PC-9 (cell line): ENCODE results near the gene ST6GALNAC6. TPM values are rescaled to one million over a fixed set of nuclear protein-coding genes. Genes with fewer than 3 reads are reported as not detected.
"Not testable (repeated sequence)": the region's sequence is repeated elsewhere in the genome, so short reads cannot be mapped to it uniquely, and the experiment has no call there.

ENCODE experiments used
- BruUV-seq: library from RNA; stranded (reverse); fragments of 400-500 nt; replicated peaks from 2 replicates; lab custom pipeline; 2021; lab: Mats Ljungman, UMichigan
- CTCF ChIA-PET: fragments of 300-600 bp; sonication (Branson Sonifier 250); formaldehyde crosslinking; loops from one replicate; lab custom pipeline; 2022; ENCODE audit warnings: antibody characterized with exemption; lab: Charles Lee
- POLR2A ChIA-PET: fragments of 300-600 bp; sonication (Branson Sonifier 250); formaldehyde crosslinking; loops from one replicate; lab custom pipeline; 2022; ENCODE audit warnings: antibody characterized with exemption; ENCODE audit not compliant: unreplicated experiment; lab: Charles Lee
- DNase-seq, 2 experiments: peaks; one replicate each; pipeline versions ENCODE4 v3.0.0 to v3.0.0-alpha.2; 2015 to 2022; ENCODE audit warnings: mixed read lengths in 1 of 2
- H2AFZ ChIP-seq: fragments of 200-600 bp; sonication (generic); 2 replicates; pipeline ENCODE4 v1.8.1; 2017; ENCODE audit warnings: antibody characterized with exemption
- H3F3A ChIP-seq: fragments of 200-600 bp; sonication (generic); 2 replicates; pipeline ENCODE4 v1.8.1; 2017; ENCODE audit warnings: antibody characterized with exemption, mild to moderate bottlenecking, low read depth; ENCODE audit not compliant: insufficient read depth
- H3K27ac ChIP-seq: fragments of 200-600 bp; sonication (generic); 2 replicates; pipeline ENCODE4 v1.6.1; 2016; ENCODE audit warnings: mixed run types
- H3K27me3 ChIP-seq: fragments of 200-600 bp; sonication (generic); 2 replicates; pipeline ENCODE4 v1.6.1; 2016; ENCODE audit warnings: low read depth, mixed run types; ENCODE audit not compliant: insufficient read depth
- H3K36me3 ChIP-seq: fragments of 200-600 bp; sonication (generic); 2 replicates; pipeline ENCODE4 v1.6.1; 2016; ENCODE audit warnings: low read depth, mixed run types
- H3K4me1 ChIP-seq: fragments of 200-600 bp; sonication (generic); replicated peaks from 2 replicates; pipeline ENCODE4 v1.6.1; 2016; ENCODE audit warnings: mixed run types; ENCODE audit not compliant: insufficient read depth
- H3K4me2 ChIP-seq: fragments of 200-600 bp; sonication (generic); 2 replicates; pipeline ENCODE4 v1.6.1; 2017; ENCODE audit warnings: mixed run types
- H3K4me3 ChIP-seq: fragments of 200-600 bp; sonication (generic); 2 replicates; pipeline ENCODE4 v1.6.1; 2016; ENCODE audit warnings: mixed run types
- H3K79me2 ChIP-seq: fragments of 200-600 bp; sonication (generic); 2 replicates; pipeline ENCODE4 v1.6.1; 2017; ENCODE audit warnings: low read depth, mixed run types
- H3K9me2 ChIP-seq: fragments of 200-600 bp; sonication (generic); 2 replicates; pipeline ENCODE4 v1.8.1; 2017; ENCODE audit warnings: mild to moderate bottlenecking; ENCODE audit not compliant: insufficient read depth
- H3K9me3 ChIP-seq: fragments of 200-600 bp; sonication (generic); 2 replicates; pipeline ENCODE4 v1.8.1; 2016; ENCODE audit warnings: low read depth; ENCODE audit not compliant: insufficient read depth
- H4K20me1 ChIP-seq: fragments of 200-600 bp; sonication (generic); 2 replicates; pipeline ENCODE4 v1.8.1; 2017; ENCODE audit not compliant: insufficient read depth
- CTCF ChIP-seq: fragments of 200-600 bp; sonication (generic); conservative IDR thresholded peaks from 2 replicates; pipeline ENCODE4 v1.6.1; 2017; ENCODE audit warnings: mixed run types, antibody characterized with exemption, mild to moderate bottlenecking, moderate library complexity
- EZH2 ChIP-seq: fragments of 200-600 bp; sonication (generic); IDR thresholded peaks from 2 replicates; pipeline ENCODE4 v1.8.0; 2017; ENCODE audit warnings: antibody characterized with exemption, low read depth
- intact Hi-C: fragments of 100-400 bp; cut with micrococcal nuclease; formaldehyde crosslinking; loops from one replicate; pipeline ENCODE4 v1.10.0; 2022; ENCODE audit not compliant: unreplicated experiment
- total RNA-seq: library from RNA; stranded (reverse); gene quantifications from 2 replicates; pipeline ENCODE4 v1.2.3, GENCODE V29; 2021

ST6GALNAC6 gene
- total RNA-seq, 1 experiment from 2014 or later = 23.3 TPM

- no peak overlapping the region for H3K27ac ChIP-seq
- no peak overlapping the region for H3K4me2 ChIP-seq
- no peaks in the 10 kb centered on the region for H3F3A ChIP-seq
These were observed 52.3 kb downstream of the ST6GALNAC6 start for GRCh38 chr9:127847178-127847510.

DNA sequence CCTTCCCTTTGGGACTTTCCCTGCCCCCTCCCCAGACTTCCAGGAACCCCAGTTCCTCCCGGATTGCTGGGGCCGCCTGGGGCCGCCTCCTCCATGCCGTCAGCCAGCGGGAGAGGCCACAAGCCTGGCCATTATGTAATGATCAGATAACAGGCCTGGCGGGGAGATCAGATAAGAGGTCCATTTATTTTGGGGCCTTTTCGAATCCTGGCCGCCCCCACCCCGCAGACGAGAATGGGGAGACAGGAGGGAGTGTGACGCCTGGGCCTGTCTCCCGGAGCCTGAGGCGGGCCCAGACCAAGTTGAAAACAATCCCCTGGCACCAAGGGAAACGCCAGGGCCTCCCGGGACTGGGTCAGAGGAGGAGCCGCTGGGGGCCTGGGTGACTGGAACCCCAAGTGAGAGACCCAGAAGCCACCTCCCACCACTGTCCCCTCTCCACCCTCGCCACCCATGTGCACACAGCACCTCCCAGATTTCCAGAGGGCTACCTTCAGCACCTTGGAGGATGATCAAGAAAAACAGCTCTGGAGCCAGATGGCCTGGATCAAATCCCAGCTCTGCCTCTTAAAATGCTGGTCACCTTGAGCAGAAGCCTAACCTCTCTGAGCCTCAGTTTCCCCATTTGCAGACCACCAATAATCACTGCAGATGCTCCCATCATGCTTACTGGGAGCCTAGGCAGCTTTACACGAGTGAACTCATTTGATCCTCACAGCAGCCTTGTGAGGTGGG is 52.8 kb downstream of the ST6GALNAC6 start:
- no peak overlapping the region for H3K4me3 ChIP-seq
- CTCF ChIA-PET = no interaction called here
- H3K79me2 ChIP-seq = no peaks in the 10 kb centered on the region
- H4K20me1 ChIP-seq = no peaks in the 10 kb centered on the region
- intact Hi-C loops = no loop called here
- H3F3A ChIP-seq = 0 out of 2 replicates have a peak, but pooled peaks cover 4% of the 10 kb centered on the region
- H3K9me3 ChIP-seq = peaks cover 18% of the 10 kb centered on the region
- H3K27ac ChIP-seq = no peak overlapping the region
- H3K4me2 ChIP-seq = no peak overlapping the region
- H2AFZ ChIP-seq = no peak overlapping the region
- peaks cover 5% of the 10 kb centered on the region; the same call in 1 of the 2 replicates for H3K36me3 ChIP-seq
- no peak for TF ChIP-seq EZH2
- no peak for TF ChIP-seq CTCF
- no peak for DNase-seq
- BruUV-seq = no TSS peak
- no peaks in the 10 kb centered on the region for H3K9me2 ChIP-seq
- H3K27me3 ChIP-seq = no peaks in the 10 kb centered on the region
- no peaks in the 10 kb centered on the region for H3K4me1 ChIP-seq
- POLR2A ChIA-PET = interaction anchor here (0.5 kb wide), 1 partner anchor 54 kb away, joined by 4 read pairs; no protein-coding TSS in a partner anchor

More at GRCh38 chr9:127847178-127847510, 52.3 kb downstream of the ST6GALNAC6 start:
- no peak overlapping the region for H3K4me3 ChIP-seq
- BruUV-seq = no TSS peak
- intact Hi-C loops = no loop called here
- peaks cover 5% of the 10 kb centered on the region; the same call in 1 of the 2 replicates for H3K36me3 ChIP-seq
- H3K79me2 ChIP-seq = no peaks in the 10 kb centered on the region
- no peaks in the 10 kb centered on the region for H3K9me2 ChIP-seq
- no peak for TF ChIP-seq EZH2
- TF ChIP-seq CTCF = no peak
- H3K4me1 ChIP-seq = no peaks in the 10 kb centered on the region
- peaks cover 18% of the 10 kb centered on the region for H3K9me3 ChIP-seq
- H4K20me1 ChIP-seq = no peaks in the 10 kb centered on the region
- ChIA-PET POLR2A (interaction anchor here (0.5 kb wide), 1 partner anchor 53 kb away, joined by 4 read pairs; no protein-coding TSS in a partner anchor), CTCF (no interaction called here)
- no peak overlapping the region for H2AFZ ChIP-seq
- no peaks in the 10 kb centered on the region for H3K27me3 ChIP-seq
- no peak for DNase-seq

GRCh38 chr9:127845619-127846018 is 53.8 kb downstream of the ST6GALNAC6 start:
- H3K36me3 ChIP-seq, H3F3A ChIP-seq, H3K27ac ChIP-seq, CTCF ChIA-PET, DNase-seq, H3K27me3 ChIP-seq, POLR2A ChIA-PET, H4K20me1 ChIP-seq, H3K9me2 ChIP-seq, H3K79me2 ChIP-seq, intact Hi-C loops, H3K4me3 ChIP-seq, BruUV-seq, H3K4me1 ChIP-seq, H2AFZ ChIP-seq, H3K4me2 ChIP-seq: not testable (repeated sequence)
- H3K9me3 ChIP-seq = peaks cover 18% of the 10 kb centered on the region
